G401.6 (cell line): Measurements from ENCODE around the gene ANOS1.
"Not testable (repeated sequence)": the region's sequence is repeated elsewhere in the genome, so short reads cannot be mapped to it uniquely, and the experiment has no call there.

Experiments
- FAIRE-seq: peaks from 2 replicates; lab custom pipeline; 2012; peaks lifted over from hg19 to GRCh38; lab: Jason Lieb, UNC

The ANOS1 gene, protein sequence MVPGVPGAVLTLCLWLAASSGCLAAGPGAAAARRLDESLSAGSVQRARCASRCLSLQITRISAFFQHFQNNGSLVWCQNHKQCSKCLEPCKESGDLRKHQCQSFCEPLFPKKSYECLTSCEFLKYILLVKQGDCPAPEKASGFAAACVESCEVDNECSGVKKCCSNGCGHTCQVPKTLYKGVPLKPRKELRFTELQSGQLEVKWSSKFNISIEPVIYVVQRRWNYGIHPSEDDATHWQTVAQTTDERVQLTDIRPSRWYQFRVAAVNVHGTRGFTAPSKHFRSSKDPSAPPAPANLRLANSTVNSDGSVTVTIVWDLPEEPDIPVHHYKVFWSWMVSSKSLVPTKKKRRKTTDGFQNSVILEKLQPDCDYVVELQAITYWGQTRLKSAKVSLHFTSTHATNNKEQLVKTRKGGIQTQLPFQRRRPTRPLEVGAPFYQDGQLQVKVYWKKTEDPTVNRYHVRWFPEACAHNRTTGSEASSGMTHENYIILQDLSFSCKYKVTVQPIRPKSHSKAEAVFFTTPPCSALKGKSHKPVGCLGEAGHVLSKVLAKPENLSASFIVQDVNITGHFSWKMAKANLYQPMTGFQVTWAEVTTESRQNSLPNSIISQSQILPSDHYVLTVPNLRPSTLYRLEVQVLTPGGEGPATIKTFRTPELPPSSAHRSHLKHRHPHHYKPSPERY

DNA sequence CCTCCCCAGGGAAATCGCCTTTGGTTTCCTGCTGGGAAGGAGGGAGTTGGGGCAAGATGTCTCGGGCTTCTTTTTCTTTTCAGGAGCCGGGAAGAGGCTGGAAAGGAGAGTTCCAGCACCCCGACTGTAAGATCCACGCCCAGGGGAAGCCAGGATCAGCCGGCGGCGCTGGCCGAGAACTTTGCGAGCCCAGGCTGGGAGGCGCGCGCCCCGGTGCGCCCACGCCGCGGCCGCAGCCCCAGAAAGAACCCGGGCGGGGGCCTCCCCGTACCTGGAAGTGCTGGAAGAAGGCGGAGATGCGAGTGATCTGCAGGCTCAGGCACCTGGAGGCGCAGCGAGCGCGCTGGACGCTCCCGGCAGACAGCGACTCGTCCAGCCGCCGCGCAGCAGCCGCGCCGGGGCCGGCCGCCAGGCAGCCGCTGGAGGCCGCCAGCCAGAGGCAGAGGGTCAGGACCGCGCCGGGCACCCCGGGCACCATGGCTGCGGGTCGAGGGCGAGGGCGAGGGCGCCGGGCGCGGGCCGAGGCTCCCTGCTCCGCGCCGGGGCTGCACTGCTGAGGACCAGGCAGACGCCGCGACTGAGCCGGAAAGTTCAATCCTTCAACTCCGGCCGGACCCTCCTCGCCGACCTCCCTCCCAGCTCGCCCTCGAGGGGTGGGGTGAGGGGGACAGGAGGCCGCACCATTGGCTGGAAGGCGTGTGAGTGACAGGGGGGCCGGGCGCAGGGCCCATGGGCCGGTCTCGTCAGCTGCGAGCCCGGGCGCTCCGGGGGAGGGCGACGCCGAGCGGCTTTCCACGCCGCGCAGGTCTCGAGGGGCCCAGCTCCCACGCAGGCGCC is at the start of gene ANOS1:
Gene ANOS1 (minus strand): TSS at position 579 of the 837 bp plus-strand sequence. CDS start 101 bp downstream, at position 478.
- no peak for FAIRE-seq

DNA sequence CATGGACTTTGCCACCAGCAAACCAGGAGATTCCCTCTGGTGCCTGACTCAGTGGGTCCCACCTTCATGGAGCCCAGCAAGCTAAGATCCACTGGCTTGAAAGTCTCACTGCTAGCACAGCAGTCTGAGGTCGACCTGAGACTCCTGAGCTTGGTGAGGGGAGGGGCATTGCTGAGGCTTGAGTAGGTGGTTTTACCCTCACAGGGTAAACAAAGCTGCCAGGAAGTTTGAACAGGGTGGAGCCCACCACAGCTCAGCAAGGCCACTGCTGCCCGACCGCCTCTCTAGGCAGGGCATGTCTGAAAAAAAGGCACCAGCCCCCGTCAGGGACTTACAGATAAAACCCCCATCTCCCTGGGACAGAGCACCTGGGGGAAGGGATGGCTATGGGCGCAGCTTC is 41.2 kb upstream of the ANOS1 start:
- FAIRE-seq, result no peak

DNA sequence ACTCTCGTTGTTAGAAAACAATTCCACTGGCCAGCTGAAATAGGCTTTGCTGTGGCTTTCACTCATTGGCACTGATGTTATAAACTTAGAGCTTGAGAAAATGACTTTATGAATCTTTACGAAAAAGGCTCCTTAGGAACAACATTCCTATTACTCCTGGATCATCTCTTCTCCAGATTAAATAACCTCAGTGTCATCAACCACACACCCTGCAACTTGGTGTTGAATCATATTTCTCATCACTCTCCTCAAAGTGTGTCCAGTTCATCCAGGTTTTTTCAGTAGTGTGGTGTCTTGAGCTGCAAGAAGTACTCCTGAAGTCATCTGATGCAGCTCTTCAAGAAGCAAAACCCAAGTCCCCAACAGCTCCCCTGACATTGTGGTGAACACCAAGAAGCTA is 28.1 kb upstream of the ANOS1 start:
- FAIRE-seq, result no peak

DNA sequence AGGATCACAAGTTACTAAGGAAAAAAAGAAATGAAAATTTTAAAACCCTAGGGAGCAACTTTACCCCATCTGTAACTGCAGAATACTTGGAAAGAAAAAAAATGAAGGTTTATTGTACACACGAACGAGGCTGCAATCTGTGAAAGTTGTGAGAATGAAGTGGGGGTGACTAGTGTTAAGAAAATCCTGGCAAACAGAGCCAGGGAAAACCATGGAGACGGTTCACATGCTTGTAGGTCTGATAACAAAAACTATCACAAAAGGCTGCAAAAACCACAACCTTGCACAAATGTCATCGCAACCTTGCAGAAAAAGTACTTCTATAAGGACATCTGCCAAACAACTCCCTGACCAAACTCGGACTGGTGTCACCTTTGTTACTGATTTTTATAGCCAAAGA is 26.8 kb upstream of the ANOS1 start:
- not testable (repeated sequence) for FAIRE-seq

DNA sequence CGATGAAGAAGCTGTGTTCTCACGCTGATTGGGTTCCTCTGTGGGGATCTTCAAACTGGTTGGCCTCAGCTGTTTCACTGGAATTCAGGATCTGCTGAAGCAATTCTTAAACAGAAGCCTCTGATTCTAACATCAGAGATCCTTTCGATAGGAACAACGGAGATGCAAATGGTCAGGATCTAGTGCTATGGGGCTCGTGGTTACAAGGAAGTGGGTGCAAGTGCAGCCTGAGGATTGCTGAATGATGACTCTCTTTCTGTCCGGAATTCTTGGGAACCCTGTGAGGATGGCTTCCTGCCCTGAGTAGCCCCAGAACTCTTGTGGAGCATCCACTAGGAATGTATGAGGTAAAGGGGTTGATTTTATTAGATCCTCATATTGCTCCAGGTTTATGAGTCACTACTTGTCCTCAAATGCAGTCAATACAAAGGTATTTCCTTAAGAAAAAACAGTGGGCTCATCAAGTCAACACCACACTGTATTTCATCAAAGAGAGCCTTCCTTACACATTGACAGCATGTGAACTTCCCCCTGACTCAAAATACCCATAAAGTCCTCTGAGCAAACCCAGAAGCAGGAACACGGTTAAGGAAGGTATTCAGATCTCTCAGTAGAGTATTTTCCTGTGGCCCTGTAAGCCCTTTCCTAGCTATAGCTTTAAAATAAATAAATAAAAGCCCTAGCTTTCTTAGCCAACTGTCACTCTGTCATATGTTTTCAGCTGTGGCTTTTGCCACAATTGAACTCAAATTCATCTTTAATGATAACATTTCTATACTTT is 25.9 kb upstream of the ANOS1 start:
- not testable (repeated sequence) for FAIRE-seq

DNA sequence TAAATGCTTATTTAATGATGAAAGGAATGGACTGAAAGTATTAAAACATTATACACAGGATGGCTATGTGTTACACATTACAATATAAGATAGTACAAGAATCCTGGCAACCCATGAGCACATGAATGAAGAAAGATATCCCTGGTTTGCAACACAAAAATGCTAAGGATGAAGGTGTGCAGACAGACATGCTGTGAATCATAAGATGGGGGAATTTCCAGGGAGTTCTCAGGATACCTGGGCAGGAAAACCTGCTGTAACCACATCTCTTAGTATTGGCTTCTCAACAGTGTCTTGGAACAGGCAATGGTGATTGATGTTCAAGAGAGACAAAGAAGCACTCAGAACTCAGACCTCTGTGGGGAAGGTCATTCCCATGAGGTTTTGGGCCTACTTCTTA is 23.9 kb upstream of the ANOS1 start:
- FAIRE-seq, result no peak

DNA sequence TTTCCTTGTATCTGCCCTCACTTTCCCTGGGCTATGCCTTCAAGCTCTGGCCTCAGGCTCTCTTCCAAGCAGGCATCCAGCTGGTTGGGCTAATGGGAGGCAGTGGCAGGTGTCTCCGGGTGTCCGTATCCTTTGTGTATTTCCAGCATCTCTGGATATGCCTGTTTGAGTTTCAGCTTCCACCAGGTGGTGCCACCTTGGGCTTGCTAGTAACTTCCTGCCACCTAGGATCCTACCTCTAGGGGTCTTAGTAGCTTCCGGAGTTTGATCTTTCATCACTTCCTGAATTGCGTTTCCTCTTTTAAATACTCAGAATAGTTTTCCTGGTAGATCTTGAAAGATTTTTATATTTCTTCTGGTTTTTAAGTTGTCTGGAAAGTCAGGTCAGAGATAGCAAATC is 23.2 kb upstream of the ANOS1 start:
- FAIRE-seq, result no peak

DNA sequence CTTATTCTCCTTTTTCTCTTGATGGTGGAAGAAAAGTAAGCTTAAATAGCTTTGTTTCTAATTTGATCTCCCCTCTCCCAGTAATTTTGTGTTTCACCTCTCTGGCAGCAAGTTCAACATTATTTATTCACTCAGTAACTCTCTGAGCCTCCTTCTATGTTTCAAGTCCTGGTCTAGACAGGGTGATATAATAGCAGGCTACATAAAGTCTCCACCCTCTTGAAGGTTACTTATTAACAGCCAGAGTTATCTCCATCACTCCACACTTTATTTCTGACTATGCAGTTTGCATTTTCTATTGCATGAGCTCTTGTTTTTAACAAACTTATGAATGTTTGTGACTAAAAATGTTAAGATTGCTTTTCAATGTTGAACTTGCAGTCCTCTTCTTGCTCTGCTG is 17.8 kb upstream of the ANOS1 start:
- no peak for FAIRE-seq

DNA sequence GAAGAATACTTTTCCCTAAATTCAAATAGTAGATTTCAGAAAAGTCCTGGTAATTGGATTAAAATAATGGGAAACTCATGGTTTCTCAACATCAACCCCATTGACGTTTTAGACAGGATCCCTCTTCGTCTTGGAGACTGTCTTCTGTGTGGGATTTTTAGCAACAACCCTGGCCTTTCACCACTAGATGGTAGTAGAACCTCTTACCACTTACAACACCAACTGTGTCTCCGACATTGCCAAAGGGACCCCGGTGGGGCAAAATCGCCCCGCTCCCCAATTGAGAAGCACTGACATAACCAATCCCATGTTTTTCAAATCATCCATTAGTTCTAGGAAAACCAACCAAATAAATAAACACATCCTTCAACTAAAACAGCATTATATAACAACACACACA is 16.9 kb upstream of the ANOS1 start:
- FAIRE-seq, result no peak

DNA sequence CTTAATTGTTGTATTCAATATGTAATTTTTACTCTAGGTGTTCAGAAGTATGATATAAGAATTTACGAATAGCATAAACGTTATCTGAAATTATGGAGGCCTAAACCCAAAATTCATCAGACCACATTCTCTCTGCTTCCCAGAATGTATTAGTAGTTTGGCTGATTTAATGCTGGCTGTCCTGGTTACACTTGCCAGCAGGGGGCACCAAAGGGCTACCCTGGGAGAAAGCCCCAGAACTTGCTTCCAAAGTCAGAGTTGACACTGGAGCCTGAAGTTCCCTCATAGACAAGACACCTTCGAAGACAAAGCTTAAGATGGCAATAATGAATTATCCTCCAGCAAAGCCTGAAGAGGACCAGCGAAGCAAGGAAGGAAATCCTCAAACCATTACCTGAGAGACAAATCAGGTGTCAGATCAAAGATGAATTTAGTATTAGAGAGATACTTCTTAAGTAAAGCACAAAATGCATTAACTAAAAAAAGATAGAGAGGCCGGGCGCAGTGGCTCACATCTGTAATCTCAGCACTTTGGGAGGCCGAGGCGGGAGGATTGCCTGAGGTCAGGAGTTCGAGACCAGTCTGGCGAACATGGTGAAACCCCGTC is 11.3 kb upstream of the ANOS1 start:
- FAIRE-seq, result no peak

DNA sequence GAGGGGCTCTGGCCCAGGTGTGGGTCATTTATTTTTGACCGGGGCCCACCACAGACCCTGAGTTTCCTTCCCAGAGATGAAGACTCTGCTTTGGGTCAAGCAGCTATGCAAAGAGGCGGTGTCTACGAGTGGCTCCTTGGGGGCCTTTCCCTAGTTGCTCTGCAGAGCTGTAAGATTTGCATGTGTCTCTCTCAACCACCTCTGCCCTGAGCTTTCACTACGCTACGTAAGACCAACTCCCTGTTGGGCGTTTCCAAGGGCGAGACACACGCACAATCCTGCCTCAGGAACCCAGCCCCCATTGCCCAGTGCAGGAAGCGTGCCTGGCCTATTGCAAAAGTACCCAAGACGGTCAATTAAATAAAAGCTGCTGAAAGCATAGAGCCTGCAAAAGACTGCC is 10.0 kb upstream of the ANOS1 start:
- FAIRE-seq, result no peak

DNA sequence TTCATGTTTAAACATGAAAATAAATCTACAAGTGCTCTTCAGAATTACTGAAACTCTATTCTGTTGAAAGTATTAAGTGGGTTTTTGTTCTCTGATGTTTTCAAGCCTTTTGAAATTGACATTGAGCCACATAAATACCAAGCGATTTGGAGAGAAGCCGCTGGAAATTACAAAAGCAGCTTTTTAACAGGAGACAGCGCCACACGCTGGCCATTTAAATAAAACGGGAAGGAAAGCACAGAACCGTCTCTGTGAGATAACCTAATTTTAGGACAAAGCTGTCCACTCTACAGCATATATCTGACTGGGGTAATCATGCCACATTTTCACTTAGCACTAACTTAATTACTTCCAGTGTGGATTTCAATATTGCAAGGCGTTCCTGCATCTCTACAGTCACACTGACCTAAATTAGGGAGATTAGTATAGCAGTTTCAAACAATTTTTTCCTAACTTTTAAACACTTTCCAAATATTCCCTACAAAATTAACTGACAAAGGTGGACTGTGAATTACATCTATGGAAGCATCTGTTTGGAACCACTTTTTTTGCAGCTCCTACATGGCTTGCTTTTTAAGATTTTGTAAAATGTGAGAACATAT is 6.8 kb upstream of the ANOS1 start:
- FAIRE-seq, result no peak

DNA sequence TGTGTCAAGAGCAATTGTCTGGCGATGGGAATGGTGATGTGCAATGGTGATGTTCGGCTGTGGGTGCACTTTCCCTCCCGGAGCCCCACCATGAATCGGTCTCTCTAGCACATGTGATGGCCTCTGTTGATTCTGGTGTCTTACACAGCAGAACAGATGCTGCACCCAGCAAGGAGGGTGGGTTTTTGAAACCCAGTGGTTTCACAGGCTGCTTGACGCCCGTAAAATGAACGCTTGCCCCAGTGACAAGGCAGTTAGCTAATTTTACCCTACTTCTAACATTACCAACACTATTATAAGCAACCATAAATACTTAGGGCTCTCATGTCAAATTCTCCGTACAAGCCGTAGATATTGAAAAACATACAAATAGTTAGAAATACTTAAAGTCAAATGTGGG is 5.9 kb upstream of the ANOS1 start:
- no peak for FAIRE-seq

DNA sequence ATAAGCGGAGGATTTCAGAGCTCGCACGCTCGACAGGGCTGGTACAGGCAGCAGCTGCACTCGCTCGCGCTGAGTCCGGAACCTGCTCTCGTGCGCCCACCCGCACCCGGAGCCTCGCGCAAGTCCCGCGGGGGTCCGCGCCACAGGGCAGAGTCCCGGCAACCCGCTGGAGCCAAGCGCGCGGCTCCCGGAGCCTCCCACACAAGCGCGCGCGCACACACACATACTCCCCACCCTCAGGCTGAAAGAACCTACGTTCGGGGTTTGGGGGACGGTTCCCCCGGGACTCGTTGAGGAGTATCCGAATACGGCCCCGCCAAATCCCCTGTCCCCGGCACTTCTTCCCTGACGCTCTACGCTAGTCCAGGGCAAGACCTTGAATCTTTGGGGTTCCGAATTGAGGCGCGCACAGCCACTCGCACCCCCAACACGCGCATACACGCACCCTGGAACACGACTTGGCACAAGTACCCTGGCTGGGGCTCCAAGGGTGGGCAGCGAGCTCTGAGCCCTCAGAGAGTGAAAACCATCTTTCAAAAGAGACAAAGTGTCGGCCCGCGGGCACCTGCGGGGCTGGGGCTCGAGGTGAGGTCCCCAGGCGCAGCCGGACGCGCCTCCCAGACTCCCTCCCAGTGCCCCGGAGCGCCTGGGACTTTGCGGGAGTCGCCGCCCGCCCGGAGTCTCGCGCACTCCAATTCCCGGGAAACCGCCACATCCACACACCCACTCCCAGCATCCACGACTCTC is 952 bp downstream of the ANOS1 start:
- FAIRE-seq, result no peak

DNA sequence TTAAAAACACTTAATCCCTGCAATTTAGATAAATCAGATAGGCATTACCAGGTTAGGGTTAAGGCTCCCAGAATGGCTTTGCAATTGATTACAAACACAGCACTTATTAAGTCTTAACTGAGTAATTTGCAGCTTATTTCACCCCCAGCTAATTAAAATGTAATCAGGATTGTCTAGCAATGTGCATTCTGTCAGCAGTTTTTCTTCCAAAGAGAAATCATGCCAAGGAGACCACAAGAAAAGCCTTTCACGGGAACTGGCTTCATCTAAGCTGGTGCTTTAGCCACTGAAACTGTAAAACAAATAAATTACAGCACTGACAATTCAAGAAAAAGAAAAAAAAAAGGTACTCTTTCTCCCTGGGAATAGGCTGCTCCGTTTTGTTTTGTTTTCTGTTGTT is 2.1 kb downstream of the ANOS1 start:
- no peak for FAIRE-seq

DNA sequence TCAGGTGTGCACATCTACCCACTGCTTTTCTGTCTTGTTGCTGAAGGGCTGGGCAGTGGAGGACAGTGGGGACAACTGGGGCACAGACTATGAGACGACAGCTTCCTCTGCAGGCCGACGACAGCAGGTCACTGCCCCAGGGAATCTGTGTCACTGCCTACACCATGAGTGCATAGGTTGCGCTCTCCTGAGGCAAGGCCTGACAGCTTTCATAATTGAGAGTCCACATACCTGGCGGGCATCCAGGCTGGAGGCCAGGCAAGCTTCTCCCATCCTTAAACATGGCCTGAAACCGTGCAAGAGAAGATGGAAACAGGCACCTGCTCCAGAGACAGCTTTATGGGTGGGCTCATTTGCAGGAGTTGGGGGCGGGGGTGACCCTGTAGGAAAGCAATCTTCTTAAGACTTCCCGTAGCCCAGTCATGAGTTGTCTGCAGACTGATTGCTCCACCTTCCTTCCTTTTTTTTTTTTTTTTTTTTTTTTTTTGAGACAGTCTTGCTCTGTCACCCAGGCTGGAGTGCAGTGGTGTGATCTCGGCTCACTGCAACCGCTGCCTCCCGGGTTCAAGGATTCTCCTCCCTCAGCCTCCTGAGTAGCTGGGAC is 2.9 kb downstream of the ANOS1 start:
- FAIRE-seq, result no peak

DNA sequence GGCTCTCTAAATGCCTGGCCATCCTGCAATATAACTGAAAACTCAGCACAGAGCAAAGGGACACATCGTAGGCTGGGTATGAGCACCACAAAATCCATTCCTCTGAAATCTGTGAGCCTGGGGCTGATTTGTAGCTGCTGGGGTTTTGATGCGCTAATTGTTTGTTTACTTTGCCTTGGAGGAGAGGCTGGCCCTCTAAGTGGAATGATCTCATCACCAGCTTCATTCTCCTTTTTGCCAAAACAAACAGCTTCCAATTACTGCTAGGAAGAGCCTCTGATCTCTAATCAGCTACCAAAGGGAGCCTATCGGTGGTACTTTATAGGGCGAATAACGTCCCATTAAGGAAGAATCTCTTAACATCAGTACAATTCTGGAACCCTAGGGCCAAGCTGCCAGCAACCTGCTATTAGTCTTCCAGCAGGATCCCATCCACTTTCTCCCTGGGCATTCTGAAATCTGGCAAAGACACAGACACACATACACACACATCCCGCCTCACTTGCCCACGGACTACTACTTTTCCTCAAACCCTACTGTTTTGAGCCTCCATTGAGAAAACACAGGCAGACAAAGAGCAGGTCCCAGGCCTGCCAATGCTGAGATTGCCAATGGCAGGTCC is 5.8 kb downstream of the ANOS1 start:
- no peak for FAIRE-seq

DNA sequence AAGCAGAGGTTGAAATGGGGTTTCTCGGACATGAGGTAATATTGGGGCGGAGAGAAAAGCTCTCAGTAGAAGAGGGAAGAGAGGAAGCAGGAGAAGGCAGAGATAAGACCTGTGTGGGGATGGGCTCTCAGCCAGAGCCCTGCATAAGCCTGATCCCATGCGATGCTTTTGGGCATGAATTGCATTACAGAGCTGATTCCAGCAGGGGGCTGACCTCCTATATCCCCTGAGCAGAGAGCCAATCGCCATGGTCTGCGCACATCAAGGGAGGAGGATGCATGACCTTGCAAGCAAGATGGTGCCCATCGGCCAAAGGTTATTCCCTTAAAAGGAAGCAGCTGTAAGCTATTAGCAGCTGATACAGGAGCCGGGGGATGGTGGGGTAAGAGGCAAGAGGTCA is 7.6 kb downstream of the ANOS1 start:
- no peak for FAIRE-seq

DNA sequence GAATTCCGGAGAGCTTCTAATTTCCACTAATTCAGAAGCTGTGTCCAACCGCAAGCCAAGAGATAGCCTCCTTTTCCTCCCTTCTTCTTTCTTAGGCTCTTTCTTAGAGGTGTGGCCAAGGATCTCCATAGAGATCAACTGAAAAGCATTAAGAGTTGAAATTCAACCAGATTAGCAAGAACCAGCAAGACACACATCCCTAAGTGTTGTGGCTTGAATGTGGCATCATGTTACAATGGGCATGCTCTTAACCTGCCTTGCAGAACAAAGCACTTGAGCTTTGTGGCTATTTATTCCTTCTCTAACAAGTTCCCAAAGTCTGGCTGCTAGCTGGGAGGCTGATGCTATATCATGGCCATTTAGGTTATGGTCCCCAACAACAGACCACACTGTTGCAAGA is 10.4 kb downstream of the ANOS1 start:
- no peak for FAIRE-seq

DNA sequence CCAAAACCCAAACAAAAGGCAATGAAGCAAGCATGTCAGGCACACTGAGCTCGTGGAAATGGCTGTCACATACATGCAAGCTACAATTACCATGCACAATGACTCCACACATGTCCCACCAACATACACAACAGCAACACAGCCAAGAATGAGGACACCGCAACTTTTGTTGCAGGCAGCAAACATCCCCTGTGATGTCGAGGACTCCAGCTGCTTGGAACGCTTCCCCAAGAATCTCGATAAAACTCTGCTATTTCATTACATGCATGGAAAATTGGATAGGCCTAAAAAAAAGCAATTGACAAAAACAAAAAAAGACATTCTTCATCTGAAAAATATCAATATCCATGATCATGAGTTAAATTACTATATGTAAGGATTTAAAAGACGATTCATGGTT is 11.8 kb downstream of the ANOS1 start:
- no peak for FAIRE-seq
